Lower leg skin (tissue), 3 donors: ENCODE measurements around the gene VAX1.

Experiments used
- POLR2A ChIP-seq, 2 donors: fragments of 450-650 bp; IDR thresholded peaks; one replicate each; pipeline ENCODE4 v1.6.1; 2016 to 2017; ENCODE audit warnings: antibody characterized with exemption in 2 of 2, mild to moderate bottlenecking in 1 of 2, moderate library complexity in 1 of 2
- TF ChIP-seq, protein P1 (sequence below), 3 donors: fragments of 450-650 bp; IDR thresholded peaks; one replicate each; pipeline ENCODE4 v1.5.1; 2016; ENCODE audit warnings: antibody characterized with exemption in 3 of 3, mild to moderate bottlenecking in 3 of 3, moderate library complexity in 2 of 3

DNA sequence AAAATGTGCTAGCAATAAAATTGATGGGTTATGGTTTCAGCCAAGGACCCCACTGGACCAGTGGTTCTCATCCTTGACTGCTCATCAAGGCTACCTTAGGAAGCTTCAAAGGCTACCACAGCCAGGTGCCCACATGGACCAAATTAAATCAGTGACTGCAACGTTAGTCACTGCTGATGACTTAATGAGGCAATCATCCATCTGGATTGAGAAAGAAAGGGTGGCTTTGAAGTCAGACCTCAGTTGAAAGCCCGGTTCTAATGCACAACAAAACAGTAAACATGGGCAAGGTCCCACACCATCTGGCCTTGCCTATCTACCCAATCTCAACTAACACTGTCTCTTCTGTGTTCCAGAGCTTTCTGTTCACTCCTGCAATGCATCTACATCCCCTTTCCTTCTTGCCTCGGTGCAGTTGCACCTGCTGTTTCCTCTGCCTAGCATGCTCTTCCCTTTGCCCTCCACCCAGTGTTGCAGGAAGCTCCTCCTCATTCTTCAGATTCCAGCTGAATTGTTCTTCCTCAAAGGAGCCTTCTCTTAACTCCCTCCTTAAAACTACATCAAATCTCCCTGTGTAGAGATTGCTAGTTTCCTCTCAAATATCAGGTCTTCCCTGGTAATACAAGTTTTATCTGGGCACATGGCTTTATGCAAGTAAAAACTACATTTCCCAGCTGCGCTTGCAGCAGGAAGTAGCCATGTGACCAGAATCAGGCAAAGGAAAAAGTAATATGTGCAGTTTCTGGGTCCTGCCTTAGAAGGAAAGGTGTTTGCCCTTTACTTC, 49.0 kb upstream of the VAX1 start:
- TF ChIP-seq, protein P1, sequence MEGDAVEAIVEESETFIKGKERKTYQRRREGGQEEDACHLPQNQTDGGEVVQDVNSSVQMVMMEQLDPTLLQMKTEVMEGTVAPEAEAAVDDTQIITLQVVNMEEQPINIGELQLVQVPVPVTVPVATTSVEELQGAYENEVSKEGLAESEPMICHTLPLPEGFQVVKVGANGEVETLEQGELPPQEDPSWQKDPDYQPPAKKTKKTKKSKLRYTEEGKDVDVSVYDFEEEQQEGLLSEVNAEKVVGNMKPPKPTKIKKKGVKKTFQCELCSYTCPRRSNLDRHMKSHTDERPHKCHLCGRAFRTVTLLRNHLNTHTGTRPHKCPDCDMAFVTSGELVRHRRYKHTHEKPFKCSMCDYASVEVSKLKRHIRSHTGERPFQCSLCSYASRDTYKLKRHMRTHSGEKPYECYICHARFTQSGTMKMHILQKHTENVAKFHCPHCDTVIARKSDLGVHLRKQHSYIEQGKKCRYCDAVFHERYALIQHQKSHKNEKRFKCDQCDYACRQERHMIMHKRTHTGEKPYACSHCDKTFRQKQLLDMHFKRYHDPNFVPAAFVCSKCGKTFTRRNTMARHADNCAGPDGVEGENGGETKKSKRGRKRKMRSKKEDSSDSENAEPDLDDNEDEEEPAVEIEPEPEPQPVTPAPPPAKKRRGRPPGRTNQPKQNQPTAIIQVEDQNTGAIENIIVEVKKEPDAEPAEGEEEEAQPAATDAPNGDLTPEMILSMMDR (IDR thresholded peaks at IDR 0.05): no peak
- no peak for TF ChIP-seq POLR2A (IDR thresholded peaks at IDR 0.05)
